Neural cell (in vitro differentiated cells): Measurements from ENCODE around the gene NFYB. TPM values are rescaled to one million over a fixed set of nuclear protein-coding genes. Genes with fewer than 3 reads are reported as not detected.

Source experiments
- H2AFZ ChIP-seq: fragments of 200-600, 300-800 bp; sonication (generic), shearing (Covaris generic); 2 replicates; pipeline ENCODE4 v1.6.0; 2014; ENCODE audit warnings: low read depth, mild to moderate bottlenecking, antibody characterized with exemption, low read length, moderate library complexity
- H3F3A ChIP-seq: fragments of 200-600 bp; shearing (Covaris generic); 2 replicates; pipeline ENCODE4 v1.6.1; 2016; ENCODE audit warnings: mild to moderate bottlenecking, moderate library complexity, mixed read lengths, antibody characterized with exemption, low read length; ENCODE audit not compliant: insufficient read depth, poor library complexity, severe bottlenecking
- H3K27ac ChIP-seq: fragments of 200-600, 300-800 bp; sonication (generic), shearing (Covaris generic); 2 replicates; pipeline ENCODE4 v1.5.1; 2014; ENCODE audit warnings: mild to moderate bottlenecking, low read length, moderate library complexity
- H3K27me3 ChIP-seq: fragments of 300-800, 200-600 bp; sonication (generic), shearing (Covaris generic); 2 replicates; pipeline ENCODE4 v1.6.0; 2014; ENCODE audit warnings: mild to moderate bottlenecking, low read depth, low read length, moderate library complexity; ENCODE audit not compliant: insufficient read depth
- H3K36me3 ChIP-seq: fragments of 300-800, 200-600 bp; sonication (generic), shearing (Covaris generic); 2 replicates; pipeline ENCODE4 v1.5.1; 2014; ENCODE audit warnings: mild to moderate bottlenecking, antibody characterized with exemption, low read length, moderate library complexity; ENCODE audit not compliant: insufficient read depth
- H3K4me2 ChIP-seq: fragments of 300-800, 200-600 bp; sonication (generic), shearing (Covaris generic); 2 replicates; pipeline ENCODE4 v1.6.0; 2014; ENCODE audit warnings: mild to moderate bottlenecking, low read length
- H3K4me3 ChIP-seq: fragments of 300-800, 200-600 bp; sonication (generic), shearing (Covaris generic); 2 replicates; pipeline ENCODE4 v1.5.1; 2014; ENCODE audit warnings: mild to moderate bottlenecking, low read length, moderate library complexity
- H3K79me2 ChIP-seq: fragments of 200-600 bp; shearing (Covaris generic); replicated peaks from 2 replicates; pipeline ENCODE4 v1.6.0; 2014; ENCODE audit warnings: mild to moderate bottlenecking, low read length, moderate library complexity; ENCODE audit not compliant: insufficient read depth
- H3K9ac ChIP-seq: fragments of 300-800, 200-600 bp; sonication (generic), shearing (Covaris generic); 2 replicates; pipeline ENCODE4 v1.6.1; 2016; ENCODE audit warnings: mild to moderate bottlenecking, low read length, mixed read lengths
- H3K9me2 ChIP-seq: fragments of 200-600 bp; shearing (Covaris generic); 2 replicates; pipeline ENCODE4 v1.6.1; 2016; ENCODE audit warnings: mild to moderate bottlenecking, low read length, mixed read lengths; ENCODE audit not compliant: insufficient read depth
- H3K9me3 ChIP-seq: fragments of 200-600, 300-800 bp; sonication (generic), shearing (Covaris generic); 2 replicates; pipeline ENCODE4 v1.6.1; 2016; ENCODE audit warnings: mild to moderate bottlenecking, mixed run types, low read length, moderate library complexity, mixed read lengths
- H4K20me1 ChIP-seq: fragments of 200-600 bp; shearing (Covaris generic); 2 replicates; pipeline ENCODE4 v1.6.1; 2016; ENCODE audit warnings: mild to moderate bottlenecking, mixed run types; ENCODE audit not compliant: insufficient read depth
- CTCF ChIP-seq: fragments of 450-650 bp; IDR thresholded peaks from 2 replicates; pipeline ENCODE4 v1.5.1; 2014; ENCODE audit warnings: antibody characterized with exemption, mild to moderate bottlenecking, moderate library complexity; ENCODE audit not compliant: poor library complexity, severe bottlenecking
- EP300 ChIP-seq: fragments of 450-650 bp; conservative IDR thresholded peaks from 2 replicates; pipeline ENCODE4 v1.6.1; 2014; ENCODE audit warnings: antibody characterized with exemption, mild to moderate bottlenecking, moderate library complexity; ENCODE audit not compliant: poor library complexity, severe bottlenecking
- EZH2 ChIP-seq: fragments of 200-600, 300-800 bp; shearing (Covaris generic), sonication (generic); IDR thresholded peaks from 2 replicates; pipeline ENCODE4 v1.6.1; 2014; ENCODE audit warnings: antibody characterized with exemption, low read length, borderline replicate concordance, mild to moderate bottlenecking; ENCODE audit not compliant: insufficient read depth, poor library complexity, severe bottlenecking
- MXI1 ChIP-seq: fragments of 450-650 bp; conservative IDR thresholded peaks from 2 replicates; pipeline ENCODE4 v1.6.1; 2014; ENCODE audit warnings: antibody characterized with exemption, mild to moderate bottlenecking; ENCODE audit not compliant: poor library complexity, severe bottlenecking
- POLR2AphosphoS5 ChIP-seq: IDR thresholded peaks from 2 replicates; pipeline ENCODE4 v1.6.1; 2012
- RAD21 ChIP-seq: fragments of 450-650 bp; conservative IDR thresholded peaks from 2 replicates; pipeline ENCODE4 v1.6.1; 2014; ENCODE audit warnings: antibody characterized with exemption, mild to moderate bottlenecking, moderate library complexity
- REST ChIP-seq: IDR thresholded peaks from 2 replicates; pipeline ENCODE4 v1.6.1; 2012; ENCODE audit warnings: borderline replicate concordance
- SMC3 ChIP-seq: fragments of 450-650 bp; conservative IDR thresholded peaks from 2 replicates; pipeline ENCODE4 v1.6.1; 2014; ENCODE audit warnings: antibody characterized with exemption, mild to moderate bottlenecking, moderate library complexity; ENCODE audit not compliant: poor library complexity
- TAF1 ChIP-seq: IDR thresholded peaks from 2 replicates; pipeline ENCODE4 v1.6.1; 2012; ENCODE audit warnings: low read depth
- polyA plus RNA-seq: library from polyadenylated mRNA; depleted of rRNA; stranded (reverse); fragments of >200 nt; gene quantifications from 2 replicates; pipeline ENCODE4 v1.2.3, GENCODE V29; 2014

The NFYB gene
- polyA plus RNA-seq, 1 donor from 2014 or later, result 60.8 TPM

GRCh38 chr12:104130760-104131159 is 7.2 kb downstream of the NFYB start:
- TF ChIP-seq MXI1, result no peak
- no peak for TF ChIP-seq REST
- TF ChIP-seq POLR2AphosphoS5, result no peak
- H3K79me2 ChIP-seq, result peaks cover 33% of the 10 kb centered on the region
- no peak overlapping the region for H2AFZ ChIP-seq
- peaks cover 9% of the 10 kb centered on the region for H3K36me3 ChIP-seq
- no peaks in the 10 kb centered on the region for H4K20me1 ChIP-seq
- H3K27ac ChIP-seq, result no peak overlapping the region
- H3K9me2 ChIP-seq, result no peaks in the 10 kb centered on the region
- H3F3A ChIP-seq, result no peaks in the 10 kb centered on the region
- no peaks in the 10 kb centered on the region for H3K9me3 ChIP-seq
- H3K9ac ChIP-seq, result no peak overlapping the region
- no peak overlapping the region for H3K4me2 ChIP-seq
- H3K27me3 ChIP-seq, result no peaks in the 10 kb centered on the region
- no peak overlapping the region for H3K4me3 ChIP-seq

- TF ChIP-seq CTCF, result no peak
- no peak for TF ChIP-seq POLR2AphosphoS5
- no peak for TF ChIP-seq MXI1
- no peak for TF ChIP-seq EZH2
- TF ChIP-seq RAD21, result no peak
- no peak for TF ChIP-seq TAF1
- no peak for TF ChIP-seq EP300
- no peak for TF ChIP-seq REST
- no peak for TF ChIP-seq SMC3
- Histone ChIP-seq H3K9me3 (no peaks in the 10 kb centered on the region), H3K9me2 (no peaks in the 10 kb centered on the region), H3K27ac (no peak overlapping the region), H2AFZ (no peak overlapping the region), H3K9ac (no peak overlapping the region), H3F3A (no peaks in the 10 kb centered on the region), H3K36me3 (peaks cover 12% of the 10 kb centered on the region), H3K4me3 (no peak overlapping the region), H3K27me3 (no peaks in the 10 kb centered on the region), H3K4me2 (no peak overlapping the region), H3K79me2 (peaks cover 17% of the 10 kb centered on the region), H4K20me1 (no peaks in the 10 kb centered on the region)
These were observed 11.5 kb downstream of the NFYB start for GRCh38 chr12:104126548-104126947.
